NCI-H1694 treated with DMSO at 0.1 percent for 48 hours (cell line): ENCODE data around the gene CDK5R2.

ENCODE experiments used
- DNase-seq: peaks from one replicate; lab custom pipeline; 2025; lab: John Stamatoyannopoulos, UW

The CDK5R2 gene

GRCh38 chr2:218961651-218962570 lies 2.4 kb downstream of the CDK5R2 start:
- DNase-seq = peak; percentile 52

DNA sequence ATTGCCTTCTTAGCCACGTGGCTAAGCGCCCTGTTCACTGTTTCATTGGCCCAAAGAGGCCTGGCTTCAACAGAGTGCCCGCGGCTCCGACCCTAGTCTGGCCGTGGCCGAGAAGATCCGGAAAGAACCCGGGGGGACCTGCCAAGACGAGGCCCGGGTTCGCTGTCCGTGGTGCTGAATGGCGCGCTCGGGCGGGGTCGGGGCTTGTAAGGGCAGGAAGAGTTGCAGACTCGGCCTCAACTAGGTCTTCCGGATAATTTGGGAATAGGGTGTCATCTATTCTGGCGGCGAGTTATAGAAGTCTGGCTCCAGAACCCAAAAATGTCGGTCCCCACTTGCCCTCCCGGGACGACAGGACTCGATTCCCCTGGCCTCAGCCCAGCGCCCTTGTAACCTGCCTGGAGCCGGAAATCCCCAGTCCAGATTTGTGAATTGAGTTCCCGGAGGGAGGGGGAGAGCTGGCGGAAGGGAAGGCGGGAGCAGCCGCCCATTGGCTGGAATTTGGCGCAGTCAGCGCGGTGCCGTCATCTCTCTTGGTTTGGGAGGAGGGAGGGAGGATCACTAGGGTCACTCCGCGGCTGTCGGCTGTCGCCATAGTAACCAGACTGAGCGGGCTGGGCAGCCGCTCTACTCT lies 3.5 kb downstream of the CDK5R2 start:
- peak; percentile 88 for DNase-seq

- DNase-seq = no peak
These were observed 4.1 kb downstream of the CDK5R2 start for GRCh38 chr2:218963601-218964000.

DNA sequence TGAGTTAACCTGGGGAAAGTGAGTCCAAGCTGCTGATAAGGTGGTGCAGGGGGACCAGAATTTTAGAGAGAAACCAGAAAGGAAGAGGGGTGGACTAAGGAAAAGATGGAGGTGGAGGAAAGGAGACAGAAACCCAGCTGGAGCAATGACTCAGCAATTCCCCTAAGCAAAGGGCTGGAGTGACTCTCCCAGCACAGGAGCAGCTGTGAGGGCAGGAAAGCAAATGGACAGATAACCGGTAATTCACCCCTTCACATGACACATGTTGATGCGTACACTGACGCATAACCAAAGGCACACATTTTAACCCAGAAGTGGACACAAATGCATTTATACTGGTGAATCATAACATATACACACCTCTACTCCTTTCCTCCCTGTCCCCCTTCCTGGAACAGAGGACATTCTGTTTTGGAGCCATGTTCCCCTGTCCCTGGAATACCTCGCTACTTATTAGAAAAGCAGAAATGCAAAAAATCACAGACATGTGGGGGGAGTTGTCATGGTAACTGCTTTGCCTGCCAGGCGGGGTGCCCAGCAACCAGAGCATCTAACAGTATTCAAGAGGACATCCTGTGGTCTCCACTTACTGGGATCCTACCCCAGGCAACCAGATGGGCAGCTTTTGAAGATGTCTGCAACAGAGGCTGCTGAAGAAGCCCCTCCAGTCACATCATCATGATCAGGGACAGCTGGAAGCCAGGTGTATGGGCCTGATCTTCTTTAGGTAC lies 4.7 kb downstream of the CDK5R2 start:
- no peak for DNase-seq

DNA sequence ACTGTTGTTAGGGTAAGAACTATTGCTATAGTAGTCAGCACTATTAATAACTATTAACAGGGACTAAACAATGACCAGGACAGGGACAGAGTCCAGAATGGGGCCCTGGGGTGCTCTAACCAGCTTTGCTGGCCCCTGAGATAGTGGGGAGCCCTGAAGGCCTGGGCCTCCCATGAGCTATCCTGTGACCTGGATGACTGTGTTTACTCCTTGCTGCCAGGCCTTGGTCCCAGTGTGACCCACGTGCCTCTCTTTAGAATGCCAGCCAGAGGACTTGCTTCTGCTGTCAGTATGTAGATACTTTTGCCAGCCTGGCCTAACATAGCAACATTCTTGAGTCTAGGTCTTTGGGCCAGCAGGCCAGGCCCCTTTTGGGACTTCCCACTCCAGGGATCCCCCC lies 11.4 kb downstream of the CDK5R2 start:
- DNase-seq = no peak

GRCh38 chr2:218975060-218975777 lies 15.8 kb downstream of the CDK5R2 start:
- no peak for DNase-seq

- DNase-seq = peak; percentile 92
These were observed 20.6 kb downstream of the CDK5R2 start for GRCh38 chr2:218979846-218980734.

- peak; percentile 72 for DNase-seq
These were observed 21.4 kb downstream of the CDK5R2 start for GRCh38 chr2:218980735-218981389.

GRCh38 chr2:218981390-218981880 lies 22.0 kb downstream of the CDK5R2 start:
- peak; percentile 62 for DNase-seq

DNA sequence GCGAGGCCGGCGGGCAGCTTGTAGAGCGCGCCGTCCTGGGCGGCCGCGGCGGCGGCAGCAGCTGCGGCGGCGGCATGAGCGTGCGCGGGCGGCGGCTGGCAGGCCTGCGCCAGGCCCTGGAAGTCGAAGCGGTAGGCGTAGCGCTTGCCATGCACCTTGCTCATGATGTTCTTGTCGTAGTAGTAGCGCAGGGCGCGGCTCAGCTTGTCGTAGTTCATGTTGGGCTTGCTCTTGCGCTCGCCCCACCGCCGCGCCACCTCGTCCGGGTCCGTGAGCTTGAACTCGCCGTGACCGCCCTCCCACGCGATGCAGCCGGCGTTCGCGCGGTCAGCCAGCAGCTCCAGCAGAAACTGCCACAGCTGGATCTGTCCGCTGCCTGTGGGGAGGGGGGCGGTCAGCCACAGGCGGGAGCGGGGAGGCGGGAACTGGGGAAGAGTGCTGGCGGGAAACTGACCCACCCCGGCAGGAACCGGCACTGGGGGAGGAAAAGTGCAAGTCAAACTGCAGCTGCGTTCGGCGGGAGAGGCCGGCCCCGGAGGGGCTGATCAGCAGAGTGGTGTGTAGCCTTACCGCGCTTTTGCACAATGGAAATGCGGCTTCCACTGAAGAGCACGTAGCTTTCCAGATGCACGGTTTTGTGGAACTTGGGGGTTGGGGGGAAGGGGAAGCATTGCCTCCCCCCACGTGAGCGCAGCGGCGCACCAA lies 22.6 kb downstream of the CDK5R2 start:
- DNase-seq = no peak

DNA sequence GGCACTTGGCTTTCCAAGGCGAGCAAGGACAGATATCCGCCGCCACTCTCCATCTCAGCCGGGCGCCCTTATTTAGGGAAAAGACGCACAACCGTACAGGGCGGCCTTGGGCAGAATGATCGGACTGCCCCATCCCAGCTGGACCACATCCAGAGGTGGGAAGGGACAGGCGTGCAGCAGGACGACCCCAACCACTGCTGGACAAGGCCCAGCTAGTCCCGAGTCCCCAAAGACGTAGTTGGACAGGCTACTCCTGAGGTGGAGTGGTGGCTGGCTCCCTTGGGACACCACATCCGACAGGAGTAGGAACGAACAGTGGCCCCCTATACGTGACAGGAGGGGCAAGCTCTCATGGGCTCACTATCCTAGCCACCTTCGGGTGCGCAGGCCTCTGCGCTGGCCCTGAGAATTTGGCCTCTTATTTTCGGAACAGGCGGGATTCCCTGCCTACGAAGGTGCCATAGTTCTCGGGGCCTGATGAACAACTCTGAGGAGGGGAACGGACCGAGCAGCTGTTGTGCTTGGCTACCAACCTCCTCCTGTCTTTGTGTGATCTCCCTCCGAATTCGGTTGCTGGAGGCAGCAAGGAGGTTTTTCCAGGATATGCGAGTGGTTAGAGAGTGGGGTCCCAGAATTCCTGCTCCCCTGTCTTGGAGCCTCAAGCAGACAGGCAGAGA lies 23.3 kb downstream of the CDK5R2 start:
- DNase-seq = no peak

GRCh38 chr2:218983263-218983933 lies 23.9 kb downstream of the CDK5R2 start:
- DNase-seq = no peak

DNA sequence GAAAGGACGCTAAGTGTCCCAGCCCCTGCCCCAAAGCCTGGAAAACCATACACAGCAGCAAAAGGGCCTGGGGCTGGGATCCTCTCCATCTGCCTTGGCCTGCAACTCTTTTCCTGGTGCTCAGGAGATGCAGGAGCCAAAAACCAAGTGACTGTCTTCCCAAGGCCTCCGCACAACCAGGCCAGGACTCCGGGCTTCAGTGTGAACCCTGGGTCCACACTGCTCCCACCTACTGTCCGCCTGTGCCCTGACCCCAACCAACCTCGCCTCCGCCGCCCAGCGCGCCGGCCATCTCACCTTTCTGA lies 24.4 kb downstream of the CDK5R2 start:
- no peak for DNase-seq

GRCh38 chr2:218984239-218985020 lies 25.0 kb downstream of the CDK5R2 start:
- DNase-seq = no peak

- DNase-seq = no peak
These were observed 25.5 kb downstream of the CDK5R2 start, which contains the start of gene FEV for GRCh38 chr2:218985021-218985324. FEV (minus strand) TSS chr2:218985184; CDS start chr2:218985075, 109 bp downstream.

DNA sequence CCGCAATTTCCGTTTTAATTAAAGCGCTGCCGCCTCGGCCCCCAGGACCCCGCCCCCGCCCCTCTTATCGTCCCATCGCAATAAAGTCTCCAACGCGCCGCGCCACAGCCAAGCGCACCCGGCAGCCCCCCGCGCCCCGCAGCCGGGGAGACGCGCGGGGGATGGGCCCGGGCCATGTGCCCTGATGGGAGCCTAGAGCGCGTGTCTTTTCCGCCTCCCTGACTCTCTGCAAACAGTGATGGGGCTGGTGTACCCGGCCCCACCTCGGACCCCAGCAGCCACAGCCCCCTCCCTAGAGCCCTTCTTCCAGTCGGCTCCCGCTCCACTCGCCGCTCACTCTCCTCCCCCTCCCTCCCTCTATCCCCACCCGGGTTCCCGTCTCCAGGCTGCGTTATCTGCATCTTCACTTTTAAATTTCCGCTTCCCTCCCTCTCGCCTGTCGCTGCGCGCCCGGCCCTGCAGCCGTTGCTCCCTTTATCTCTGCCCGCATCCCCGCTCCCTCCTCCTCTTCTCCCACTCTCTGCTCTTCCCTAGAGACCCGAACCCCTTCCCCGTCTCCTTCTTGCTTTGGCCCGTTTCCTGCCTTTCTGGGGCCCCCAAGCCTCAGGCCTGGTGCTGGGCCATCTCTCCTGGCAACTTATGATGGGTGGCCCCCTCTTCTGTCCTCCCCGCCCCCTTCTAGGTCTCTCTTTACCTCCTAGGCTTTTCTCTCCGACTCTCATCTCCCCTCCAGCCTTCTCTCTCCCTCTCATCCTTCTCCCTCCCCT lies 26.0 kb downstream of the CDK5R2 start:
- DNase-seq = no peak

GRCh38 chr2:218986148-218986761 lies 26.8 kb downstream of the CDK5R2 start:
- DNase-seq = no peak
